NOMO-1 treated with DMSO at 0.1 percent for 48 hours (cell line): ENCODE results near the gene BHLHA15.

ENCODE experiments used
- DNase-seq: peaks from one replicate; lab custom pipeline; 2025; ENCODE audit not compliant: unreplicated experiment; lab: John Stamatoyannopoulos, UW

The BHLHA15 gene

GRCh38 chr7:98223351-98223897 is 12.2 kb downstream of the BHLHA15 start:
- no peak for DNase-seq

DNA sequence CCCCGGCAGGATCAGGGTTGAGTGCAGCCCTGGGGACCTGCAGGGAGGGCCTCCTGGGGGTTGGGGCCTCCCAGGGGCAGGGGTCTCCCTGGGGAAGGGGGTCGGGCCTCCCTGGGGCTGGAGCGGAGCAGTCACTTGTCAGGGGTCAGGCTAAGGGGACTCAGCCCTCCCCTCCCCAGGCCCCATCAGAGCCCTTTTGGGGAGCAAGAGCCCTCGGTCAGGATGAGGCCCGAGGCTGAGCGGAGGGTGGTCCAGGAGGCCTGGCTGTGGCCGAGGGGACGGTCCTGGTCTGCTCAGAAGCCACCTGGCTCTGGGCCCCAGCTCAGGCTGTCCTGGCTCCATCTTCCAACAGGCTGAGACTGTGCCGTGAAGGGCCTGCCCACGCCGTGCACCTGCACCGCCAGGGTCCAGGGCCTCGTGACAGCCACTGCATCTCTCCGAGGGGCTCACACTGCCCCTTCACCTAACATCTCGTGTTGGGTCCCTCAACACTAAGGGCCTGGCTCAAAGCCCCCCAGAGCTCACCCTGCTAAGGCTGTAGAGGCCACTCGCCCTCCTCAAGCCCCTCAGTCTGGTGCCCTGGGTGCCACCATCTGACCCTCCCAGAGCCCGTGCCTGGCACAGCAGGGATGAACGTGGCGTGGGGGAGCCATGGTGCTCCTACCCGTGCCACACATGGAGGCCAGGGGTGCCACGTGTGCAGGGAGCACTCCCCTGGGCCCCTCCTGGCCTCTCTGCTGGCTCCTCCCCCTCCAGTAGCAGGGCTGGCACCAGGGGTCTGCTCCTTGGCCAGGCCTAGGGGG is 12.9 kb downstream of the BHLHA15 start:
- DNase-seq: no peak

GRCh38 chr7:98224701-98225181 is 13.5 kb downstream of the BHLHA15 start:
- DNase-seq: no peak

DNA sequence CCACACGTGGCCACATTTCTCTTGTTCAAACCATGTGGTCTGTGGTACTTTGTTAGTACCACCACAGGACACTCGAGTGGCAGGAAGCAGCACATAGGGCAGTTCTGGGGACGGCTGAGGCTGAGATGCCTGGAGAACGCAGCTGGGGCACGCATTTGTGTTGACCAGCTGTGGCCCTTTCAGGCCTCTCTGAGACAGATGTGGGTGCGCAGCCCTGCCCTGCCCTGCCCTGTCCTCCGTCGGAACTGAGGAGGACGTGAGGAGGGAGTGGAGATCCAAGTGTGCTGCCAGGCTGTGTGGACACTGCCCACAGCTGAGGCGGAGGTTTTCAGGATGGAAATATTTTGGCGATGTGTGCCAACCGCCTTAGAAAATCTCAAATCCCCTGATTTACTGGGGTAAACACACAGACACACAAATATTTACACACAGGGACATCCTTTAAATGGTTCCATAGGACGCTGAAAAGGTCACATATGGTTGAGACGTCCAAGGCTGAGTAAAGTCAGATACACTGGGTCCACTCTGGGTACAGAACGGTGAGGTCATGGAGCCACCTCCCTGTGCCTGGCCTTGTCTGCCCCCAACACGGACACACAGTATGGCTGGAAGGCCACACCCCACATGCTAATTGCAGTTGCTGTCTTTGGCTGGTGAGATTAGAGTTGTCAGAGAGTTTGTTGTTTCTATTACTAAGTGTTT is 14.8 kb downstream of the BHLHA15 start:
- DNase-seq: no peak

DNA sequence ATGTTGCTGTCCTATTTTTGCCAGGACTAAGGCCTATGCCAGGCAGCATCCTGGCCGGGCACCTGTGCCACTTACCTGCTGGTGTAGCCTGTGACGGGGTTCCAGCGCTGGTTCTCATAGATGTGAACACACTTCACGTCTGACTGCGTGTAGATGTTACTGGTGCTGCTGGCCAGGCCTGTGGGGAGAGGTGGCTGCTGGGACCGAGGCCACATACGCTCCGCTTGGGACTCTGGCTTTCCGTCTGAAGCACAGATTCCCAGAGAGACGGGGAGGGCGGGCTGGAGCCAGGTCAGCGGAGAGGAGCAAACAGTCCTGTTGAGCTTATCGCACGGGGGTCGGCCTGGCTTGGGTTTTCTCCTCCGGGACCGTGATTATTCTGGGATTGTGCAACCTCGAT is 16.7 kb downstream of the BHLHA15 start:
- no peak for DNase-seq

DNA sequence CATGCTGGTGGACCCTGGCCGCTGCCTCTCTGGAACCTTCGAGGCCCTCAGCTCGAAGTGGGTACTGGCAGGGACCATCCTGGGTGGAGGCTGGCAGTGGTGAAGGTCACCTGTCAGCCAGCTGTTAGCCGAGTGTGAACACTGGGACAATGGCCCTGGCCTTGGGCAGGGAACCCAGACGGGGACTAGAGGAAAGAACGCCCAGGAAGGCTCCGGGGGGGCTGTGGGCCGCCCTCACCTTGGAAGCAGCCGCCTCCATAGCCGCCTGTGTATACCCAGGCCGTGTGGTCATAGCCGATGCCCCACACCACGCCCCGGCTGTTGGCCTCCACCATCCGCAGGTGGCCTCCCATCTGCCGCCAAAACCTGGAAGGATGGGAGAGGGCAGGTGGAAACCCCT is 17.6 kb downstream of the BHLHA15 start:
- no peak for DNase-seq

DNA sequence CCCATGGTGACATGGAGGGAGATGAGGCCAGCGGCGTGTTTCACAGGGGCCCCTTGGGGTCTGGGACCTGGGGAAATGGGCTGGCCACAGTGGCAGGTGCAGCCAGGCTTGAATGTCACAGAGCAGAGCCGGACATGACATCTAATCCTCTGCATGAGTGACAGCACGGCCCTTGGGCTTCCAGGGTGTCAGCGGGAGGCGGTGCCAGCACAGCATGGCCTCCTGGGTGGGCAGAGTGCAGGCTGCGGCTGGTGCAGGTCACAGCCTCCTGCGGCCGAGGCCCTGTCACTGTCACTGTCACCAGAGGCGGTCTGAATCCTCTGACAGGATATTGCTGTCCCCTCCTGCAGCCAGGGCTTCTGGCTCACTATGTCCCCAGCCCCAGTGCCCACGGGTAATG is 18.2 kb downstream of the BHLHA15 start:
- DNase-seq: no peak

DNA sequence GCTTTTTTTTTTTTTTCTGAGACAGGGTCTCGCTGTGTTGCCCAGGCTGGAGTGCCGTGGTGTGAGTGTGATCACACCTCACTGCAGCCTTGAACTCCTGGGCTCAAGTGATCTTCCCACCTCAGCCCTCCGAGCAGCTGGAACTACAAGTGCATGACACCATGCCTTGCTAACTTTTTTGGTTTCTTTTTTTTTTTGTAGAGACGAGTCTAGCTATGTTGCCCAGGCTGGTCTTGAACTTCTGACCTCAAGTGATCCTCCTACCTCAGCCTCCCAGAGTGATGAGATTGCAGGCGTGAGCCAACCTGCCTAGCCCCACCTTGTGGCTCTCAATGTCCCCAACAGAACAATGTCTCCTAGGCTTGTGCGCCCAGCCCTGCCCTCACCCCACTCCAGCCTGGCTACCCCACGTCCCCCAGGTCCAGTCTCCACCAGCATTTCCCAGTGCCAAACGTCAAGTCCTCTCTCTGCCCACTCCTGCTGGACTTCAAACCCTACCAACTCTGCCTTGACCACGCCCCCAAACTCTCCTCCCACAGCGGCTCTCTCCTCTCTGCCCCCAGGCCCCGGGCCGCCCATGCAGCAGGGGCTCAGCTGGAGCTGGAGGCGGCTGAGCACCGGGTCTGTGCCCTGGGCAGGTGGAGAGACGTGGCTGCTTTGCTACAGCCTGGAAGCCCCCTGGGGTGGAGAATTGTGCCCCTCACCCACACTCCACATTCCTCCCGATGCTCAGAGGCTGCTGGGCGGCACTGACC is 18.9 kb downstream of the BHLHA15 start:
- DNase-seq: no peak

DNA sequence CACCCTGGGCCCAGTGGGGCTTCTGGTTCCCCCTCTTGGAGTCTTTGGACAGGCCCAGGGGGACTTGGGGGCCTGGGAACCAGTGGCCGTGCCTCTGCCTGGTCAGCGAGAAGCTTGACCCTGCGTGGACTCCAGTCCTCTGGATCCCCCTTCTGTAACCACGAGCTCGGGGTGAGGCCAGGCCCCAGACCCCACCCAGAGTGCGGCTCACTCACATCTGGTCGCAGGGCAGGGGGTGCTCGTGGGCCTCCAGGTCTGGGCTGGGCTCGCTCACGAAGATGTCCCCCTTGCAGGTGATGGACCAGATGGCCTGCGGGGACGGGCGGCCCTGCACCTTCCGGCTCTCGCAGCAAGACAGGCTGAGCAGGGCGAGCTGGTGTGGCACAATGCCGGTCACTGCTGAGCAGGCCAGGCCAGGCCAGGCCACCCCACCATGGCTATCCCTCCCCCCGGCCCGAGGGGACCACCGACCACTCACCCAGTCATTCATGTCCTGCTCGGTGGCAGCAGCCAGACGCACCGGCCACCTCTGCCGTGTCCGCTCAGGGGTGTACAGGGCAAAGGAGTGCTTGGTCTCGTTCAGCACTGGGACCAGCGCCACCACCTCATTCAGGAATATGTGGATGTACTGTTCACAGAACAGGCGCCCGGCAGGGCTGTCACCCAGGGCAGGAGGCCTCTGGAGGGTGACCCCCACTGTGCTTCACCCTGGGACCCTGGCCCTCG is 19.7 kb downstream of the BHLHA15 start:
- DNase-seq: no peak

GRCh38 chr7:98231493-98232262 is 20.4 kb downstream of the BHLHA15 start:
- no peak for DNase-seq

GRCh38 chr7:98232263-98232585 is 21.0 kb downstream of the BHLHA15 start:
- no peak for DNase-seq

DNA sequence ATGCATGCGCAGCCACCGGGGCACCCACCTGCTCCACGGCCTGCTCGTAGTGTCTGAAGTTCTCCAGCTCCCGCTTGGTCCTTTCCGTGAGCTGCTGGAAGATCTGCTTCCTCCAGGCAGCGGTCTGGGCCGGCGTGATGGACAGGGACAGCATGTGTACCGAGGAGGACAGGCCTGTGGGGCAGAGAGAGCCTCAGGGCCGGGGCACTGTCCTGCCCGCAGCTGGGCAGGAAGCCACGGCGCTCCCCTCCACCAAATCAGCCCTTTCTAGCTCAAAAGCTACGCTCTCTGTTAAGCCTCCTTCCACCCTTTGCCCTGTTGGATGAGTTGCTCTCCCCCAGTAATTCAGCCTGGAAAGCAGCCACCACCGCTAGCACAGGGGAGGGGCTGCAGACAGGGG is 21.6 kb downstream of the BHLHA15 start:
- DNase-seq: no peak

DNA sequence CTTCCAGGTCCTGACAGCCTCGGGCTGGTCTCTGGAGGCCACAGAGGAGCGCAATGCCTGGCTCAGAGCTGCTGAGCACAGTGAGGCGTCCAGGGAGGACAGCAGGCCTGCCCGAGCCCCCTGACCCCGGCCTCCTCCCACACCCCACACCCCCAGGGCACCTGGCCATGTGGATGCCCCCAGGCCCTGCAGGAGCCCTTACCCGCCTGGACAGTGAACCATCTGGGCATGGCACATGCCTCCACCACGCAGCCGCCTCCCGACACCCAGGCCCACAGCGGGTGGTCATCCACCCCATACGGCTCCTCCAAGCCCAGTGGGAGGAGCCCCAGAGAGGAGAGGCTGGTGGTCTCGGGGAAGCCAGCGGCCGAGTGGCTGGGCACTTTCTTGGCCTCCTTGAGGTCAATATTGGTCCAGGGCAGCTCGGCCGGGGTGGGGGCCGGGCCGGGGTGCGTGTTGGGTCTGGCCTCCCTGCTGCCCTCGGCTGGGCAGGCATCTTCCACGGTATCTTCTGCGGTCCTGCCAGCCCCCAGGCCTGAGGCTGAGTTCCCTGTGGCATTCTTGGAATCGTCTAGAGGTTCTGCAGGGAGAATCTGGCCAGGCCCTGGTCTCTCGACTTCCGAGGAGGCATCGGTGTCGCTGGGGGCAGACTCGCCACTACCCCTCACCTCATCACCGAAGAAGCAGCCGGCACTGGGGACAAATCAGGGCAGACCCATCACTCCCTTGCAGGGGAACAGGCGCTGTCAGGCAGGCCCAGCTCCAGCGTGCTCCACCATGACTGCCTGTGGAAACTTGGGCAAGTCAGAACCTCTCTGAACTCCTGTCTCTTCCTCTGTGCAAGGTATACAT is 22.2 kb downstream of the BHLHA15 start:
- no peak for DNase-seq

DNA sequence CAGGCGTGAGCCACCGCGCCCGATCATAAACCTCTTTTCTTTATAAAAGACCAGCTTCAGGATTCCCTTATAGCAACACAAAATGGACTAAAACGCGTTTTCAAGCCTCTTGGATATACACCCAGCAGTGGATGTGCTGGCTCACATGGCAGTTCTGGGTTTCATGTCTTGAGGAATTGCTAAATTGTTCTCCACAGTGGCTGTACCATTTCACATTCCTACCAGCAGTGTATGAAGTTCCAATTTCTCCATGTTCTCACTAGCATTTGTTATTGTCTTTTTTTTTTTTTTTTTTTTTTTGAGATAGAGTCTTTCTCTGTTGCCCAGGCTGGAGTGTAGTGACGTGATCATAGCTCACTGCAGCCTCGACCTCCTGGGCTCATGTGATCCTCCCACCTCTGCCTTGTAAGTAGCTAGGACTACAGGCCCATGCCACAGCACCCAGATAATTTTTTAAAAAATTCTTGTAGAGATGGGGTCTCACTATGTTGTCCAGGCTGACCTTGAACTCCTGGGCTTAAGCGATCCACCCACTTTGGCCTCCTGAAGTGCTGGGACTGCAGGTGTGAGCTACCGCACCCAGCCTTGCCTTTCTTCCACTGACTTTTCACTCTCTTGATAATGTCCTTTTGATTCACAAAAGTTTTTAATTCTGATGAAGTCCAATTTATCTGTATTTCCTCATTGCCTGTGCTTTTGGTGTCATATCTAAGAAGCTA is 23.3 kb downstream of the BHLHA15 start:
- no peak for DNase-seq

DNA sequence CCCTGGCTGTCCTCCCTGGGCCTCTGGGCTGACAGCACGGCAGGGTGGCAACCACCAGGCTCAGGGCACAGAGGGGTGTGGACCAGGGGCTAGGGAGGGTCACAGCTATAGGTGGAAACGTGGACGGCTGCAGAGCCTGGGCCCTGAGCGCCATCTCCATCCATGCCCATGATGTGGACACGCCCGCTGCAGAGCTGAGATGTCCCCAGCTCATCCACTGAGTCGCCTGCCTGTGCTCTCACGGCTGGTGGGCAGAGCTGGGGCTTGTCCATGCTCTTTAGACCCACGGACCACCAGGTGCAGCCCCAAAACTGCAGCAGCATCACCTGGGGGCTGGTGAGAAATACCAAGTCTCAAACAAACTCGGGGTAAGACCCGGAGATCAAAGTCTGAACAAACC is 24.7 kb downstream of the BHLHA15 start:
- no peak for DNase-seq

DNA sequence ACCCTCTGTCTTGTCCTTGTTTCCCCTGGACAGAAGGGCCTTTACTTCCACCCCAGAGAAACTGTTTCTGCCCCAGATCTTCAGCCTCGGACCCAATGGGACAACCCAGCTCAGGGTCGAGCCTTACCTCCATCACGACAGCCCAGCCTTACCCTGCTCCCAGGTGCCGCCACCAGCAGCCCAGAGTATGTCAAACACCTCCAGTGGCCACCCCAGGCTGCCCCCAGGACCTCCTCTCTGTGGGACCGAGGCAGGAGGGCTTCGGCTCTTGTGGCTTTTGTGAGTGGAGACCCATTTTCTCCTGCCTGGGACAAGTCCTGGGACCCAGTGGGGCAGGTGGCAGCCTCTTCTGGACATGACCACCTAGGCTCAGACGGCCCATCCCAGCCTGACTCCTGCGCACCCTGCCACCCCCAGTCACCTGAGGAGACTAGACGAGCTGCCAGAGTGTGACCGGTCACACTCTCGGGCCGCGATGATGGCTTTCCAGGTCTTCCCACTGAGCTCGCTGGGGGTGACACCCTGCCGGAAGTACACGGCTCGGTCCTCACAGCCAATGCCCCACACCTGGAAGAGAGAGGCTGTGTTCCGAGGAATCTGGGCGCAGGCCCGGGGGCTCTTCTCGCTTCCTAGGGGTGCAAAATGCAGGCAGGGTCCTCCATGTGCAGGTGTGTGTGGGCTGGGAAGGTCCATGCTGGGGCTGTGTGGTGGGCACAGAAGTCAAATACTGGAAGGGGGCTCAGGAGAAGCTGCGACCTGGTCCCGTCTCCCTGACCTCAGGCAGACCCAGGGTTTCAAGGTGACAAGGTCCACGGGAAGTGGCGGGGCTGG is 25.3 kb downstream of the BHLHA15 start:
- no peak for DNase-seq

- DNase-seq: no peak
Observed at GRCh38 chr7:98238076-98238475, 26.8 kb downstream of the BHLHA15 start.

- no peak for DNase-seq
Observed at GRCh38 chr7:98238976-98239375, 27.7 kb downstream of the BHLHA15 start.
